ENCODE measurements around the gene BORCS8. TPM values are rescaled to one million over a fixed set of nuclear protein-coding genes. Genes with fewer than 3 reads are reported as not detected.

BORCS8 gene
- polyA plus RNA-seq, 4 donors: 16.1 to 22.4 (median 19.1) TPM

Other genes starting within 250 kb of the BORCS8 start
- 10 to 100 TPM; 79.3 to 88.4 (median 85.5) TPM for gene SUGP2, start 158.6 kb downstream of the BORCS8 start, polyA plus RNA-seq (ENCODE audit: insufficient read length in 4 of 4)
- gene ARMC6, start 158.5 kb downstream of the BORCS8 start, polyA plus RNA-seq (ENCODE audit: insufficient read length in 4 of 4): 10 to 100 TPM; 34.5 to 37.9 (median 34.8) TPM
- gene SLC25A42, start 128.2 kb downstream of the BORCS8 start, polyA plus RNA-seq (ENCODE audit: insufficient read length in 4 of 4): 10 to 100 TPM; 17.4 to 21.1 (median 19.8) TPM
- 10 to 100 TPM; 24.7 to 46.3 (median 31.9) TPM for gene TMEM161A, start 53.7 kb downstream of the BORCS8 start, polyA plus RNA-seq (ENCODE audit: insufficient read length in 4 of 4)
- 1 to 10 TPM; 1.3 to 1.9 (median 1.5) TPM for gene MEF2B, start 21.9 kb downstream of the BORCS8 start, polyA plus RNA-seq (ENCODE audit: insufficient read length in 4 of 4)
- 10 to 100 TPM; 61.0 to 81.8 (median 64.8) TPM for gene RFXANK, start 106 bp upstream of the BORCS8 start, polyA plus RNA-seq (ENCODE audit: insufficient read length in 4 of 4)
- 10 to 100 TPM; 12.2 to 16.8 (median 14.8) TPM for gene NR2C2AP, start 11.3 kb upstream of the BORCS8 start, polyA plus RNA-seq (ENCODE audit: insufficient read length in 4 of 4)
- under 1 TPM in 3 of 4 donors, not detected in 1; 0.12 to 0.27 (median 0.14) TPM for gene NCAN, start 19.8 kb upstream of the BORCS8 start, polyA plus RNA-seq (ENCODE audit: insufficient read length in 4 of 4)
- gene TM6SF2, start 81.1 kb upstream of the BORCS8 start, polyA plus RNA-seq (ENCODE audit: insufficient read length in 4 of 4): 1 to 10 TPM; 2.3 to 4.3 (median 2.6) TPM
- 10 to 100 TPM; 47.3 to 64.0 (median 56.4) TPM for gene SUGP1, start 128.4 kb upstream of the BORCS8 start, polyA plus RNA-seq (ENCODE audit: insufficient read length in 4 of 4)
- gene MAU2, start 128.7 kb upstream of the BORCS8 start, polyA plus RNA-seq (ENCODE audit: insufficient read length in 4 of 4): 10 to 100 TPM; 40.8 to 51.1 (median 47.3) TPM
- 10 to 100 TPM; 45.6 to 51.0 (median 49.8) TPM for gene GATAD2A, start 213.5 kb upstream of the BORCS8 start, polyA plus RNA-seq (ENCODE audit: insufficient read length in 4 of 4)